HL-60/S4 treated with retinoic acid at 250 ng/mL for 4 days and 3 days (cell line): ENCODE data around the gene GCH1.

Experiments
- in situ Hi-C: fragments of 300-500 bp; cut with MboI; formaldehyde crosslinking; loops from 2 replicates; pipeline ENCODE4 v1.7.0; 2022; ENCODE audit warnings: low sequenced_read_pairs

GCH1 gene

DNA sequence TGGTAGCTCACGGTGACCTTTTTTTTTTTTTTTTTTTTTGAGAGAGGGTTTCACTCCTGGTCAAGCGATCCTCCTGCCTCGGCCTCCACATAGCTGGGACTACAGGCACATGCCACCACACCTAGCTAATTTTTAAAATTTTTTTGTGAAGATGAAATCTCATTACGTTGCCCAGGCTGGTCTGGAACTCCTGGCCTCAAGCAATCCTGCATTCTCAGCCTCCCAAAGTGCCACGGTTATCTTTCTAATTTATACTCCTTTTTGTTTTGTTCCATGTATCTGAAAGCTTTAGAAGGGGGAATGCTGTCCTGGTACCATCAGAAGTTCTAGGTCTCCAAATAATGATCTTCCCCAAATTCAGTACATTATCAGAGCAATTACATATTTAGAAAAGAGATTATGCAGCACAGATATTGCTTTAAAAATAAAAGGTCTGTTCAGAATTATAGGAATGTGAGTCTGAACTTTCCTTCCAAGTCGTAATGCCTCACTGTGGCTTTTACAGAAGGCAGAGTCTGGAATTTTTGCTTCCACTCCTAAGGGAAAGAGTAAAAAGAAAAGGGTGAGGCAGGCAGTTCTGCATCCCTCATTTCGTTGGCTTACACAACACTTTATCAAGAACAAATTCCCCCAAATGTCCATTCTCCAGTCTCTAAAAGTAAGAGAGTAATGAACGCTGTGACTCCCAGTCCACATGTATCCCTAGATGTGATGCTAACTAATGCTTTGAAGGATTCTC, 73.0 kb downstream of the GCH1 start:
- in situ Hi-C loops, result no loop called here

DNA sequence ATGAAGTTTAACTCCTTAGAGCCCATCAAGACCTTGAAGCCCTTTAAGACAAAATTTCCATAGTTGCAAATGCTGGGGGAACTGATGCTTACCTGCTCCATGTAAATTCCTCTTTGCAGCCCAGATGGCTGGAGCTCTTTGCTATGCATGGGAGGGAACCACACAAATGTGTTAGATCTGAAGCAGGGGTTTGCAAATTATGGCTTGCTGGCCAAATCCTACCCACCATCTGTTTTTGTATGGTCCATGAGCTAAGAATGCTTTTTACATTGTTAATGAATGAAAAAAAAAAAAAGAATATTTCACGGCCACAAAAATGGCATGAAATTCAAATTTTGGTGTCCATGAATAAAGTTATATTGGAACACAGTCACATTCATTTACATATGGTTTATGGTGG, 74.6 kb downstream of the GCH1 start:
- in situ Hi-C loops, result no loop called here

DNA sequence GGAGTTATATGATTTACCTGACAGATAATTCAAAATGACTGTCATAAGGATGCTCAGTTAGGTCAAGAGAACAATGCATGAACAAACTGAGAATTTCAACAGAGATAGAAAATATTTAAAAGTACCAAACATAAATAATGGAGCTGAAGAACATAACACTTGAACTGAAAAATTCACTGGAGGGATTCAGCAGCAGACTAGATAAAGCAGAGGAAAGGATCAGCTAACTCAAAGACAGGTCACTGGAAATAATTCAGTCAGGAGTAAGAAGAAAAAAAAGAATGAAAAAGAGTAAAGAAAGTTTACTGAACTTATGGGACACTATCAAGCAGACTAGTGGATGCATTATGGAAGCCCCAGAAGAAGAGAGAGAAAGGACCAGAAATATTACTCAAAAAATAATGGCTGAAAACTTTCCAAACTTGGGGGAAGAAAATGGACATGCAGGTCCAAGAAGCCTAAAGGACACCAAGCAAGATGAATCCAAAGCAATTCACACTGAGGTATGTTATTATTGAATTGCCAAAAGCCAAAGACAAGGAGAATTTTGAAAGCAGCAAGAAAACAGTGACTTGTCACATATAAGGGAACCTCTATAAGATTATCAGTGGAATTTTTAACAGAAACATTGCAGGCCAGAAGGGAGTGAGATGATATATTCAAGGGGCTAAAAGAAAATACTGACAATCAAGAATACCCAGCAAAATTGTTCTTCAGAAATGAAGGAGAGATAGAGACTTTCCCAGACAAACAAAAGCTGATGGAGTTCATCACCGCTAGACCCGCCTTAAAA, 78.7 kb downstream of the GCH1 start:
- in situ Hi-C loops, result loop anchor here (25.0 kb wide), 1 partner anchor 262 kb away; the partner anchor contains the start of gene SAMD4A

DNA sequence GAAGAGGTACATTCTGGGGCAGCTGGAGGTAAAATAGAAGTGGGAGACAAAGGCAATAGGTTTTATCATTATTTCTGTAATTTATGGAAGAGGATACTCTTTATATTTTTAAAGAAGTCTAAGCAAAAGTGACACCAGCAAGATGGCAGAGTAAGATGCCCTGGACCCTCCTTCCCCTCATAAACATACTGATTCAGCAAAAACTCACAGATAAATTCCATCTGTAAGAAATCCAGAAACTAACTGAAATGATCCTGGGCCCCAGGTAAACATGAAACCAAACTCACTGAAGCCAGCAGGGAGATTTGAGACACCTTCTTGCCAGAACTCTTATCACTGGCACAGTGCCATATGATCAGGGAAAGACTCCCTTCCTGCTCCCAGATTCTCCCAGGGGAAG, 79.9 kb downstream of the GCH1 start:
- in situ Hi-C loops, result loop anchor here (25.0 kb wide), 1 partner anchor 260 kb away; the partner anchor contains the start of gene SAMD4A

DNA sequence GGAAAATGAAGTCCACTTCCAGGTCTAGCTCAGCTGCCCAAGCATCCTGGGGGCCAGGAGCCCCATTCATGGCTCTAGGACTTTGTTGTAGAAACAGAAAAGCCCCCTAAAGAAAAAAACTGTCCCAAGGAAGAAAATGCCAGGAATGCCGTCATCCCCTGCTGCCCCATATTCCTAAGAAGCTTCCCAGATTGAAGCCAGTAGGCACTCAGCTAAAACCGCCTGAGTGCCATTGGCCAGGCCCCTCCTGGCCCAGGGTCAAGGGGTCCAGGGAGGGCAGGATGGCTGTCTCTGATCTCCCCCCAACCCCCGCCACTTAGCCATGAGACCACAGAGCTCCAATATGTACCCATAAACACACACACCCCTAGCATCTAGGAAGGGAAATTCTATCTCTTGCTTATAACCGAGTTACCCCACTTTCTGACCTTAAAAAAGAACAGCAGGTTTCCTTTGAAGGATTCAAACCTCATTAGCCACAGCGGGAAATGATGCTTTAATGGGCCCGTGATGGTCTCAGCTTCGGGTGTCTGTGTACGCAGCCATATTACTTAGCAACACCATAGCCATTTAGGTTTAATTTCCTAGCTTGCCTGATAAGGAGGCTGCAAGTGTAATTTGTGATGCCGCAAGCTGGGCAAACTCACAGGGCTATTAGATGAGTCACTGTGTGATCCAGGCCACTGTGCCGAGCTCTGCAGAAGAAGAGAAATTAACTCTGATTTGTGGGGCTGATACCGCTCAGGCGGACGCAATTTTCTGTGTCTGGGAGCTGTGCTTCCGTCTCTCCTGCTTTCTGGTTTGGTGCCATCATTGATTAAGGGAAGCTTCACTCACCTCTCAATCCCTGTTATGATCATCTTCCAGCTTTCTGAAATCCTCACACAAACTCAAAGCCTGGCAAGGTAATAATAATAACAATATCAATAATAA, 84.2 kb downstream of the GCH1 start:
- in situ Hi-C loops, result loop anchor here (25.0 kb wide), 1 partner anchor 256 kb away; the partner anchor contains the start of gene SAMD4A

DNA sequence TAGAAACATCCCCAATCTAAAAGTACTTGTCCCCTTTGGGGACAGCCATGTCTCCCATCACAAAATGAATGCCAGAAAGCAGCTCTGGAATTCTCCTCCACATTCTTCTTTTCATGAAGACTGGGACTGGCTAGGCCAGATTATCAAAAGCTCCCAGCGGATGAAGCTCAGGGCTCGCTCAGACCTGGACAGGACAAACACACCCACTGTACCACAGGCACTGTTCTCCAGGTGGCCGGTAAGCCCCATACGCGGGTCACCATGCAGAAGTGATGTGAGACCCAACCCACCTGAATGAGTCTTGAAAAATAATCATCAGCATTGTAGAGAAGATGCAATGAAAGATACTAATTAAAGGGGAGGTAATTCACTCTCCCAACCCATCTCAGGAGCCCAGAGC, 85.1 kb downstream of the GCH1 start:
- in situ Hi-C loops, result loop anchor here (25.0 kb wide), 1 partner anchor 255 kb away; the partner anchor contains the start of gene SAMD4A

DNA sequence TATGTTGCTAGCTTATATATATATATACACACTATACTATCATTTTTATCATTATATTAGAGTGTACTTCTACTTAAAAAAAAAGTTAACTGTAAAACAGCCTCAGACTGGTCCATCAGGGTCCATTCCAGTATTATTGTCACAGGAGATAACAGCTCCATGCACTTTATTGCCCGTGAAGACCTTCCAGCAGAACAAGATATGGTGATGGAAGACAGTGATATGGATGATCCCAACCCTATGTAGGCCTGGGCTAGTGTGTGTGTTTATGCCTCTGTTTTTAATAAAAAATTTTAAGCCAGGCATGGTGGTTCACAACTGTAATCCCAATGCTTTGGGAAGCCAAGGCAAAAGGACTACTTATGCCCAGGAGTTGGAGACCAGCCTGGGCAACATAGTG, 86.2 kb downstream of the GCH1 start:
- in situ Hi-C loops, result loop anchor here (25.0 kb wide), 1 partner anchor 254 kb away; the partner anchor contains the start of gene SAMD4A

DNA sequence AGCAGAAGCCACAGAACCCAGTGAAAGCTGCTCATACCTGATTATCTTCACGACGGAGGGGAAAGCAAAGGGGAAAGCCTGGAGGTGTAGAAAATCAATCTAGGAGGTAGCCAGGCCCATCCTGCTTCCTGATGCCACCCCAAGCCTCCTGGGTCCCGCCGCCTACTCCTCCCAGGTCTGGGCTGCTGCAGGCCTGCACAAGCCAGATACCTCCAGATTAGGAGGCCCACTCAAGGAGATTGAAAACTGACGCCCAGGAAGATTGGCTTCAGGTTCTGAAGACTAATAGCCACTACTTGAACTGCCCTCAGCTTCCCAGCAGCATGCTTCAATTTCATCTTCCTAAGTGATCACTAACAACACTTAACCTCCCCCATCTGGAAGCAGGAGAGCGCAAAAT, 87.1 kb downstream of the GCH1 start:
- in situ Hi-C loops, result loop anchor here (25.0 kb wide), 1 partner anchor 253 kb away; the partner anchor contains the start of gene SAMD4A

DNA sequence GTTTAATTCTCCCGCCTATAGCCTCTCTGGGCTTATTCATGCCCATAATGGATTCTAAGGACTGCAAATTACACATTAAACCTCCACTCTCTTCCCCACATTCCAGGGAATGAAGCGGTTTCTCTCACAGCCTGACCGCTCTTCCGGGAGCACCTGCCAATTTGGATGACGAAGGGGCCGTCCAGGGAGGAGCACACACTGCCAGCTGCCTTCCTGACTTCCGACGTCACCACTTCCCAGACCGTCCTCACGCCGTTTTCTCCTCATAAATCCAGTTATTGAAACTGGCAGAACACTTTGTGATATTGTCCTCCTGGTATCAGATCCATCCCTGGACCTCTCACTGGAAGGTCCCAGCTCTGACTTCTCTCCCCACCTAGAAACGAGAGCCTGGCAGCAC, 87.6 kb downstream of the GCH1 start:
- in situ Hi-C loops, result loop anchor here (25.0 kb wide), 1 partner anchor 253 kb away; the partner anchor contains the start of gene SAMD4A

DNA sequence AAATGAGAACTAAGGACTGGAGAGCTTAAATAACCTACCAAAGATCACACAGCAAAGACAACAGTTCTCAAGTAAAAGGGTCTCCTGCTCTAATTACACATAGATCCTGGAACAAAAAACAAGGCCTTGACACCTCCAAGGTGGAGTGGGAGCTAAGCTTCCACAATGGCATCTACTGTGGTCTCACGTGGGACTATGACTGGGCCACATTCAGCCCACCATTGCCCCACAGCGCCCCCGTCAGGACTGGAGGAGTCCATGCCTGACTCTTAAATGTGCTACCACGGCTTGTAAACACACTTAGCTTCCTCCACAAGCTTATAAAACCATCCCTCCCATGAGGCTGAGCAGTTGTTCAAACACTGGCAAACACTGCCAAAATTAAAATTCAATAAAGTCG, 88.5 kb downstream of the GCH1 start:
- in situ Hi-C loops, result loop anchor here (25.0 kb wide), 1 partner anchor 252 kb away; the partner anchor contains the start of gene SAMD4A

DNA sequence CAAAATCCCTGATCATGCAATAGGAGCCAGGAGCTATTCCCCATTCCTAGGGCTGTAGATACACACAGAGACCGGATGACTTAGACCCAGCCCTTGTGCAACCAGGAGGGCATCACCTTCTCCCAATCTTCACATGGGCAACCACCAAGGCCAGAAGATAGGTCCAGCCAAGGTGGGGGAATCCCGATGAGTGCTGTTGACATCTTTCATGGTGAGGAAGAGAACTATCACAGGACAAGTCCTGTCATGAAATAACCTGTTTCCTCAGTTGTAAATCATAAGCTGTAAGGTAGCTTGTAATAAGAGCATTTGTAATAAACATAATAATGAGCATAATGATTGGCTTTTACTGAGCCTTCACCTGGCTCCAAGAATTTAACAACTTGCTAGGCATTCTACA, 89.5 kb downstream of the GCH1 start:
- in situ Hi-C loops, result loop anchor here (25.0 kb wide), 1 partner anchor 251 kb away; the partner anchor contains the start of gene SAMD4A

DNA sequence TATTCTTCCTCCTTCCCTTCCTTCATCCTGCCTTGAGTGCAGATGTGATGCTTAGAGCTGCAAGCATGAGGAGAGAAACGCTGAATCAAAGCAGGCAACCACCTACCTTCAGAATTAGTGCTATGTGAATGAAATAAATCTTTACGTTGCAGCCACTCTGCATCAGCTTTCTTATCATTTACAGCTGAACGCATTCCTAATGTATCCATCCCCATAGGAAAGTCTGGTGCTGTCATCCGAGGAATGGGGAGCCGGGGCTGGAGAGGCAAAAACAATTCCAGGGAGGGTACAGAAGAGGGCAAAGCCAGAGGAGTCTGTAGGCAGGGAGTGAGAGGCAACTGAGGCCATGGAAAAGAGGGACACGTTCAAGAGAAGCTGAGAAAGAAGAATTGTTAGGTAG, 90.0 kb downstream of the GCH1 start:
- in situ Hi-C loops, result loop anchor here (25.0 kb wide), 1 partner anchor 250 kb away; the partner anchor contains the start of gene SAMD4A

DNA sequence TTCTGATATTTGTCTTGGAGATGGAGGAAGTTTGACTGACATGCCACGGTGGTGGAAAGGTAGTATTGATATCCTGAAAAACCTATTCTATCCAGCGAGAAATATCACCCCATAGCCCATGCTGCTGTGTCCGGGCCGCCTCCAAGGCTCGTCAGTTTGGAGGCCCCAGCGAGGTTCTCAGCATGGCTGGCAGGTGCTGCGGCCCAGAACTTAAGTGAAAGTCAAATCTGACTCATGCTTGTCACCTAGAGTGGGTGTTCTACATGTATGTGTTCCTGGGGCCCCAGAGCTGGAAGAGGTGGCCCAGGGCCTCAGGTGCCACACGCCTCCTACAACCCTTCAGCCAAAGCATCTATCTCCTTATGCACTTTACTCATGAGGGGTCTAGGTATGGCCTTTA, 92.9 kb downstream of the GCH1 start:
- in situ Hi-C loops, result loop anchor here (25.0 kb wide), 1 partner anchor 247 kb away; the partner anchor contains the start of gene SAMD4A

DNA sequence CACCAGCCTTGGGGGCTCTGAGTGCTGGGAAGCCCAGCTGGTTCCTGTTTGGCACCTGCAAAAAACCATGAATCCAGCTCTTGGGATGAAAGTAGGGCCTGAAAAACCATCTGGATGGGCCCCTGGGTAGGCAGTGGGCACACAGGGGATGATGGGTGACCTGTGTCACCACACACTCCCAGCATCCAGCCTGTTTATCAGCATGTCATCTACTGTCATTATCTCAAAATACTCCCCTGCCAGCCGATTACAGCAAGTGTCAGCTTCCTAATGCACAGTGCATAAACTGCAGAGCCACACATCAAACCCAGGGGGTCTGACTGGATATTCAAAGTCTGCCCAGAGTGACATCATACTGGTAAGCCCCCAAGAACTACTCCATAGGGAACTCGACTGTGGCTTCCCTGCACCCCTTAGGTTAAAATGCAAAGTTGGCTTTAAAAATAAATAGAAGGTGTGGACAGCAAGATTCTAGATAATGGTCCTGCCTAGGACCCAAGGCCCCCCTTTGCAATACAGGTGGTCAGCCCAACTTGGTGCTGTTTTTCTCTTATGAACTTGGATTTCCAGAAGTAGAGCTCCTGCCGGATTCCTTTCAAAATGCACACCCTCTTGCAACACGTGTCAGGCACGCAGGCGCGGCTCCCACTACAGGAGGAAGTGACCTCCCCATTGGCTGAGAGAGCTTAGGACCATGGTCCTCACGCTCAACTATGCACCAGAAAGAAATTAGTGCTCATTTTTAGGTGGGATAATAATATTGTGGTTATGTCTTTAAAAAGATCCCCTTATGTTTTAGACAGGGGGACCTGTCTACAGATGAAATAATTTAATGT, 94.1 kb downstream of the GCH1 start:
- in situ Hi-C loops, result loop anchor here (25.0 kb wide), 1 partner anchor 246 kb away; the partner anchor contains the start of gene SAMD4A

DNA sequence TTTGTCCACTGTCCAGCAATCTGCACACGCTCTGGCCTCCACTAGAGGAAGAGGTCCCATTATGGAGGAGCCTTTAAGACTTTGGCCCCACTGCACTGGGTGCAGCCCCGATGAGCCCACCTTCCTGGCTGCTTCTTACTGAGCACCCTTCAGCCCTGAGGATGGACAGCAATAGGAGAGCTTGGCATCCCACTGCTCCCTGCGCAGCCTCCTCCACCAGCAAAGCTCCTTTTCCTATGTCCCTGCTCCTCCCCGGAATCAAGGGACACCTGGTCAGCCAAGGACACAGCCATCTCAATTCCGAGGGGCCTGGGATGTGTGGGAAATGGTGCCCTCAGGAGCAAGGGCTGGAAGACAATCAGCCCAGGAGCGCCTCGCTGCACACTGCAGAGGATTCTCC, 94.7 kb downstream of the GCH1 start:
- in situ Hi-C loops, result loop anchor here (25.0 kb wide), 1 partner anchor 246 kb away; the partner anchor contains the start of gene SAMD4A

DNA sequence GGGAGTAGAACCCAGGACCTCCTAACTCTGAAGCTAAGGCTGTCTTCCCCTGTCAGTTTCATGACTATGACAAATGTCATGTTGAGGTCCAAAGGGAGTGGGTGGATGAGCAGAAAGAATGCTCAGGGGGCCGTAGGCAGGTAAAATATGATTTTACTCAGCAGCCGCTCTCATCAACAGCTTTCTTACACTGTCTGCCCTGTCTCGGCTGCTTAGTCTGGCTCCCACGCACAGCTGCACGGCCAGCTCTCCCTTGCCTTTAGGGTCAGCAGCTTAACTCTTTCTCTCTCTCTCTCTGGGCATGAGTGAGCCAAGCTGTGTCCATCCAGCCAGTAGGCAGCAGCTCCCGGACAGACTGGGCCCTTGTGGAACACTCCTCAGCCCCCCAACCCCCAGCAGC, 95.2 kb downstream of the GCH1 start:
- in situ Hi-C loops, result loop anchor here (25.0 kb wide), 1 partner anchor 245 kb away; the partner anchor contains the start of gene SAMD4A

DNA sequence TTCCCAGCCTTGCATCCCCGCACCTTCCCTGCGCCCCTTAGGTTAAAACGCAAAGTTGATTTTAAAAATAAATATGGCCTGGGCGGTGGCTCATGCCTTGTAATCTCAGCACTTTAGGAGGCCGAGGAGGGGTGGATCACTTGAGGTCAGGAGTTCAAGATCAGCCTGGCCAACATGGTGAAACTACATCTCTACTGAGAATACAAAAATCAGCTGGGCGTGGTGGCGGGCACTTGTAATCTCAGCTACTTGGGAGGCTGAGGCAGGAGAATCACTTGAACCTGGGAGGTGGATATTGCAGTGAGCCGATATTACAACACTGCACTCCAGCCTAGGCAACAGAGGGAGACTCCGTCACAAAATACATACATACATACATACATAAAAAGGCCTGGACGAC, 96.0 kb downstream of the GCH1 start:
- in situ Hi-C loops, result loop anchor here (25.0 kb wide), 1 partner anchor 244 kb away; the partner anchor contains the start of gene SAMD4A

DNA sequence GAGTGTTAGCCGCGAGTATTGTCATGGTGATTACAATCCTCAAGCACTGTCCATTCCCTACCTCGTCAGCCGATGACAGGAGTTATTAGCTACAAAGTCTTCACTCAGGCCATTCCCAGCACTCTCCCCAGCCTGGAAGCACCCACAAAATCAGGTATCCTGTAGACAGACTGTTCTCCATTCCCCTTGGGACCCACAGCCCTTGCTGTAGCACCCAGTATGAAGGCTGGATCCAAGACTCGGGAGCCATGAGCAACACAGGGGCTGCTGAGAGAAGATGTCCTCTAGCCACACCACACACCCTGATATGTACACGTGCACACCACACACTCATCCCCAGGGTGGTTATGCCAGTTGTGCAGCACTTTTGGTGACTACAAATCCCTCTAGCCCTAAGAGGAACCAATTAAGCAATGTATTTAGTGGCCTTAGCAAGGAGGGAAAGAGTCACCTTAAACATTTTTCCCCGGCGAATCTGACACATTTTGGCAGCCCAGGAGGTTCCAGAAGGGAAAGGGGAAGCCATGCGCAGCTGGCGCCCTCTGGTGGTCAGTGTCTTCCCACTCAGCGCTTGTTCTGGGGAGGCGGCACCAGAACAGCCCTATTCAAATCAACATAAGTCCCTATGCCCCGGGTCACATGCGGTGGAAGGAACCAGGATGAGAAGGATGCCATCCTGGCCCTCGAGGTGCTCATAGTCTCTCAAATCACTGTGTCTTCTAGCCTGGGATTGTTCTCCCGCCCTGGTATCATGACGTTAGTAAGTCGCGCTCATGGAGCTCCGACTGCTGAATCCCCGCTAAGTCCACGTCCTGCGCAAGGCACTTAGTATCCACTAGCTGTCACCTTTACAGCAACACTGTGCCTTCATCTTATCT, 96.9 kb downstream of the GCH1 start:
- in situ Hi-C loops, result loop anchor here (25.0 kb wide), 1 partner anchor 243 kb away; the partner anchor contains the start of gene SAMD4A
